GM19395 (cell line): ENCODE data around the gene FIGNL1.

ENCODE experiments used
- ATAC-seq: cut with Tn5 transposase; IDR thresholded peaks from one replicate; pipeline ENCODE4 v1.9.1; 2021; ENCODE audit warnings: mild to moderate bottlenecking, moderate library complexity; ENCODE audit not compliant: unreplicated experiment

The FIGNL1 gene, protein sequence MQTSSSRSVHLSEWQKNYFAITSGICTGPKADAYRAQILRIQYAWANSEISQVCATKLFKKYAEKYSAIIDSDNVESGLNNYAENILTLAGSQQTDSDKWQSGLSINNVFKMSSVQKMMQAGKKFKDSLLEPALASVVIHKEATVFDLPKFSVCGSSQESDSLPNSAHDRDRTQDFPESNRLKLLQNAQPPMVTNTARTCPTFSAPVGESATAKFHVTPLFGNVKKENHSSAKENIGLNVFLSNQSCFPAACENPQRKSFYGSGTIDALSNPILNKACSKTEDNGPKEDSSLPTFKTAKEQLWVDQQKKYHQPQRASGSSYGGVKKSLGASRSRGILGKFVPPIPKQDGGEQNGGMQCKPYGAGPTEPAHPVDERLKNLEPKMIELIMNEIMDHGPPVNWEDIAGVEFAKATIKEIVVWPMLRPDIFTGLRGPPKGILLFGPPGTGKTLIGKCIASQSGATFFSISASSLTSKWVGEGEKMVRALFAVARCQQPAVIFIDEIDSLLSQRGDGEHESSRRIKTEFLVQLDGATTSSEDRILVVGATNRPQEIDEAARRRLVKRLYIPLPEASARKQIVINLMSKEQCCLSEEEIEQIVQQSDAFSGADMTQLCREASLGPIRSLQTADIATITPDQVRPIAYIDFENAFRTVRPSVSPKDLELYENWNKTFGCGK

DNA sequence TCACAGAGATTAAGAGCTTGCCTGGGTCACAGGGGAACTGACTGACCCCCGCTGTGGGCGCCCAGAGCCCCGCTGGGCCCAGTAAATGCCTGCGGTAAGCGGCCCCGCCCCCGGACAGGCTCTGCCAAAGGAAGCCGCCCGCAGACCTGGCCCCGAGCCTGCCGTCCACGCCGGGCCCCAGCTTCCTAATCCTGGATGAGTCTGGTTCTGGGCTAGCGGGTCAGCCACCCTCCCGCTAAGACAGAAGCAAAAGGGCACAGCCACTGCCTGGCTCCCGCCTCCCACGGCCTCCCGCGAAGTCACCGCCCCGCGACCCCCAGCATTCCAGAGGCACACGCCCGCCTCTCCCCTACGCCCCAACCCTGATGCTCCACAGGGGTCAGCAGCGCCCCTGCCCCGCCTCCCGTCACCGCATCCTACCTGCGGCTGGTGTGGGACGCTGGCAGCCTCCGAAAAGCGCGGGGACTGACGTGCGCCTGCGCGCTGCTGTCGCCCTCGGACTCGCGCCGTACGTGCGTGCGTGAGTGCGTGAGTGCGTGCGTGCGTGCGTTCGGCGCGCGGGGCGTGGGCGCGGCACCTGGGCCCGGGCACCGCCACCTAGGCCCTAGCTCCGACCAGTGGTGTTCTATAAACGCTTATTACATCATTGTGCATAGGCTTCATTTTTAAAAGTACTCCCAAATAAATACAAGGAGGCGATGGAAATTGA, at the start of gene FIGNL1:
TSS of gene FIGNL1 (minus strand) at position 470 of the 709 bp plus-strand sequence. CDS start 3,063 bp downstream, outside the sequence.
- peak; percentile 77 for ATAC-seq

DNA sequence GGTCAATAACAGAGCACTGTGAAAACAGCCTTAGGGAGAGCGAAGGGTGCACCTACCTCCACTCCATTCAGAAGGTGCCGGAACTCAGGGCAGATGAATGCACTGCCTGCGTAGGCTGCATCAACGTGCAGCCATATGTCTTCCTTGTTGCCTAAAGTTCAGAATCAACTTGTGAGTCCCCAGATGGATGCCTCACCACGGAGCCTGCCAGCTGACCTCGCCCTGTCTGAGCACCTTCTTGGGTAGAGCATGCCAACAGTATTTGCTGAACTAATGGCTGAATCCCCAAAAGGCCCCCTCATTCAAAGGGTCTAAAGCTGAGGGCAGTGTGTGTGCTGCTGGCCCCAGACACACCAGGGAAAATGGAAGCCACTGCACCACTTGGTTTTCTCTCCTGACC, 48.9 kb upstream of the FIGNL1 start:
- no peak for ATAC-seq

DNA sequence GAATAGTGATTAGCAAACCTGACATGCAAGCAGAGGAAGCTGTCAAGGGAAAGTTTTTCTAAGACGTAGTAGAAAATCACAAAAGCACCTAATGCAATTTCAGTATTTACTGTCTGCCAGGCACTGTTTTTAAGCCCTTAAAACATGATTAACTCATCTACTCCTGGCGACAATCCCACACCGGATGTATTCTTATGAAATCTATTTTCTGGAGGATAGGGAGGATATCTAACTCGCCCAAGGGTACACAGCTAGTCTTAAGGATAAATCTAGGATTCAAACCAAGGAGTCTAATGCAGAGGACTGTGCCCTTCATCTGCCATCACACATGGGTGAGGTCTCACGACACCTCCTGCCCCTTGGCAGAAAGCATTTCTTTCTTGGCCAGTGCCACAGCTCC, 47.8 kb upstream of the FIGNL1 start:
- no peak for ATAC-seq

DNA sequence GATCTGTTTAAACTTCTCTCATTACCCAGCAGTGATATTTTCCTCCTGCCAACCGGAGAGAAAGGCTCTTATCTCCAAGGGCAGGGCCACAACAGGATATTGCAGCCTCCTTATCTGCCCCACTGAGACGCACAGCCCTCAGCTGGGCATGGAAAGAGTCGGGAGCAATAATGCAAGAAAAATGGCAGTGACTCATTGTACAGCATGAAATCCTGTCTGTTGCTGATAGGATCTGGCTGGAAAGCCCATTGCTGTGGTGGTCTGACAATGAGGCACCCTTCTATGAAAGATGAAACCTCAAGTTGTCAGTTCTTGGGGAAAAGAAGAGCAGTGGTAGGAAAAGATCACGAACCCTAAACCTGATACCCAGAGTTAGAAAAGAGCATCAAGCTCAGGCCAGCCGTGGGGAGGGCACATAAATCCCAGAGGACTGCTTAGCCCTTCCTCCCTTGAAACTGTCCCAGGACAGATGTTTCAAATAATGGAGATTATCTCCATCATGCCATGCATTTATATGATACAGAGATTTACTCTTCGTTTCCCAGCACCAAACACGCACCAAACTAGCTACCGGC, 47.0 kb upstream of the FIGNL1 start:
- no peak for ATAC-seq

DNA sequence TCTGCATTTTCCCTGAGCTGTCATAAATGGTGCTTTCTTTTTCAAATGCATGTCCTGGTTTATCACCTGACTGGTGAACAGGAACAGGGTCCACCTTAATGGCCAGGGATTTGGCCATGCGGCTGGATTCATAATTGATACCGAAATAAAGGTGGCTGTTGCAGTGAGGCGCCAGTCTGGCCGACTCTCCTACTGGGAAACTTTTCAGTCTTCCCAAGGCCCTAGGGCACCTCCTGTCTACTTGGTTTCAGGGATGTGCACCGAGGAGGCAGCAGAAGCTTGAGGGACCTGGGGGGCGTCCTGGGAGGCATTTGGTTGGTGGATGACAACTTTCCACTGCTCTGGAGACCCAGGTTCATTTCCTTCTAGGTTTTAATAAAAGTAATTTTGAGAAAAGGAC, 46.4 kb upstream of the FIGNL1 start:
- no peak for ATAC-seq

DNA sequence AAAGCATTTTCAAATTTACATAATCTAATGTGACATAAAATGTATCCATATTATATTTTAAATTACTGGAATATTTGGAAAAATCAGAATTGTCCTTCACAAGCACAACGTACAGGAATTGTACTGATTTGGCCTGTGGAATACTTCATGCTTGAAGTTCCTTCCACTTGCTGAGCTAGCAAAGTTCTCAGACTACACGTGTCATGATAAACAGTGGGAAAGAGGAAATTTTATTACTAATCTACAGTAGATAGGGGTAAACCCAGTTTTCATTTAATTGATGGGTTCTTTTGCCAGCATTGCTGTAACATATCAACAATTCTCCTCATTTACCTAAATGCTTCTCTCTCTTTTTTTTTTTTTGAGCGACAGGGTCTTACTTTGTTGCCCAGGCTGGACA, 45.6 kb upstream of the FIGNL1 start:
- ATAC-seq: no peak

DNA sequence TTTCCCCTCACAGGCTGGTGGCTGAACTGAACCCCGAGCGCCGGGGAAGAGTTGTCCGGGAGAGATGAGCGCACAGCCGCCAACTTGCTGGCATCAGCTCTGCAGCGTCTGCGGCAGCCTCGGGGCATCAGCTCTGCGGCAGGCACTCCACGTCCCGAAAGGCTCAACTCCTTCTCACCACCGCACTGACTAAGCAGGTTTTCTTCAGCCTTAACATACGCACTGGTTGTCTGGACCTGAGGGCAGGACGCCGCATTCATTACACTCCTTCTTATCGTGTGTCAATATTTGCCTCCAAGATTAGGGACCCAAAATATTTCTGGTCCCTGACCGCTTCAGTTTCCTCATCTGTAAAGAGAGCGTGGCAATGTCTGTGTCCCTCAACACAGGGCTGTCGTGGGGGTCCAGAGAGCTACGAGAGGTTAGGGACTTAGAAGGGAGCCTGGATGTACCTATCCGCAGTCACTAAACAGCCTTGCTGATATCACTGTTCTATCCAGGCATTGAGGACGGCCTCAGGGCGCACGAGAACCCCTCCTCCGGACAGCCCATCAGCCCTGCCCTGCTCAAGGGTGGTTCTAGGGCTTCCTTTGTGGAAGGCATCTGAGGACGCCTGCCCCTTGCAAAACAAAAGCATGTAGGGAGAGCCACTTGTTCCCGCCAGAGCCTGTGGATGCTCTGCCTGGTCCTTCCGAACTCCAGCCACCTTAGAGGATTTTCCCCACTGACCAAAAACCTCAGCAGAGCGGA, 42.8 kb upstream of the FIGNL1 start:
- no peak for ATAC-seq

DNA sequence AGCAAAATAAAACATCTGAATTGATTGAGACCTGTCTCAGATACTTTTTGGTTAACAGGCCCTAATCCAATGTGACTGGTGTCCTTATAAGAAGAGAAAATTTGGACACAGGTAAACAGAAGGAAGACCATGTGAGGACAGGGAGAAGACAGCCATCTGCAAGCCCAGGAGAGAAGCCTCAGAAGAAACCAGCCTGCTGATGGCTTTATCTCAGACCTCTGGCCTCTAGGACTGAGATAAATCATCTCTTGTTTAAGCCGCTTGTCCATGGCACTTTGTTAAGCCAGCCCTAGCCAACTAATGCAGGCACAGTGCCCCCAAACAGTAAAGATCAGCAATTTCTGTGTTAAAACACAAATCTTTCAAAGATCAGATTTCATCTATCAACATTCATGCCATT, 41.8 kb upstream of the FIGNL1 start:
- no peak for ATAC-seq

DNA sequence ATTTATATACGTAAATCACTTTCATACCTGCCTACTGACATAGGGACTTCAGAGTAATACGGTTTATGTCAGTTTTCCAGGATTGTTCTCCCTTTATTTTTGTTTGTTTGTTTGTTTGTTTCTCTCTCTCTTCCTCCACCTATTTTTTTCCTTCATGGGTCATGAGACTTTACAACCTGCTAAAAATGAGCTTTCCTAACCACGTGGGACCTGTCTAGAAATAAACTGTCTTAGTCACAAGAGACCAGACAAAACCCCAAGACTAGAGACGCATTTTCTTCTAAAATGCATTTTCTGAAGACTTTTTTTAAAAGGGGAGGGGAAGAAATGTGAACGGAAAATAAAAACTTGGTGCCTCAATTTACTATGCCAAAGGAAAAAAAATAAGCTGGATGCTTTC, 41.1 kb upstream of the FIGNL1 start:
- ATAC-seq: no peak

DNA sequence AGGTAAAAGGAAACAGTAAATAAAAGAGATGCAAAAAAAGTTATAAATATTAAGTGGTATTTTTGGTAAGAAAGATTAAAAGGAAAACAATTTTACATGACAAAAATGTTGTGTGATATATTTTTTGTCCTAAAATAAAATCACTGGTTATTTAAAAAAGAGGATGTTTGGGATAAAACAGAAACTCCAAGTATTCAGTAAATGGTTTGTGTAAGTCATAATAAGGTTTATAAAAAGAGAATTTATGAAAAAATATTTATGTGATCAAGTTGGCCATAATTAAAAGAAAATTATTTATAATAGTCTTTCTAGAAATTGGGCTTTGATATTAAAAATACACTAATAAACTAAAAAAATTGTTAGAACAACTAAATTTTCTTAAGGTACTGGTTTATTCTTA, 38.2 kb upstream of the FIGNL1 start:
- ATAC-seq: no peak

DNA sequence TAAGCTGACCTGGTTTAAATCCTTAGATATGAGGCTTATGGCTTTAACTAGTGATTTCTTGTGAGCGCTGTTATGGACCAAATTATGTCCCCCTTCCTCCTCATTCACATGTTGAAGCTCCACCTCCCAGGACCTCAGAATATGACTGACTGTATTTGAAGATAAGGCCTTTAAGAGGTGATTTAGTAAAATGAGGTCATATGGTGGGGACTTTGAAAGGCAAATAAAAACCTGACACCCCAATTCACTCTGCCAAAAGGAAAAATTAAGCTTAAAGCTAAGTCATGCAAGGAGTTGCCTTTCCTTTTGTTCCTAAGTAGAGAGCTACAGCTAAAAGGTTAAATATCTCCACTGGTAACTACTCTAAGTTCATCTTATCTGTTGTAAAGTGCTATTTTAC, 36.4 kb upstream of the FIGNL1 start:
- no peak for ATAC-seq

DNA sequence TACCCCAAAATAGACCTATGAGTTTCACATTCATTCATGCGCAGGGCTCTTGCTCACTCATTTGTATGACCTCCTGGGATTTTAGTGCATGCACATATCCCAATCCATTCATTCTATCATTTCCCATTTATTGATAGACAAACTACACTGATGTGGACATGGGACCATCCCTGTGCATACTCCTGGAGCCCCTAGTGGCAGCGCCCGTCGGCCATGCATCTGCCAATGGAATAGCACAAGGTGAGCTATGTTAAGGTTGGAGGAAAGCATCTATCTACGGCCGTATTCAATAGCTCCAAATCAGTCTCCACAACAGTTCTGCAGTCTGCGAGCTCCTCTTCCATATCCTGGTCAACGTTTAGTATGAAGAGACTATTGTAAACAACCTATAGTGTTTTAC, 31.7 kb upstream of the FIGNL1 start:
- no peak for ATAC-seq

DNA sequence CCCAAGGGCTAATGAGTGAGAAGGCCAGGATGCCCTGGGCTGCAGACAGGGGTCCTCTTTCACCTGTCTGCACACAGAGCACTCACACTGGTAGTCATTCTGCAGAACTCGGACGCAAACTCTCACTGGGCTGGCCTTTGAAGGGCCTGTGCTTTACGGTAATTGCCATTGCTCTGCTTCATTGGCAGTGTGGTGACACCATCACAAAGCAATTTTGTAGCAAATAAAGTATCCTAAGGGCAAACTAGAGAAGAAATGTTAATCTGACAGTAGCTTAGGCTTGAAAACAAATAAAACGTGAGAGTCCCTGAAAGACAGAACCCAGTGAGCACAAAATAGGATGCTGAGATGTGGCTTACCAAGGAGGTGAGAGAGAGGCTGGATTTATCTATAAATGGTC, 30.6 kb upstream of the FIGNL1 start:
- ATAC-seq: no peak

DNA sequence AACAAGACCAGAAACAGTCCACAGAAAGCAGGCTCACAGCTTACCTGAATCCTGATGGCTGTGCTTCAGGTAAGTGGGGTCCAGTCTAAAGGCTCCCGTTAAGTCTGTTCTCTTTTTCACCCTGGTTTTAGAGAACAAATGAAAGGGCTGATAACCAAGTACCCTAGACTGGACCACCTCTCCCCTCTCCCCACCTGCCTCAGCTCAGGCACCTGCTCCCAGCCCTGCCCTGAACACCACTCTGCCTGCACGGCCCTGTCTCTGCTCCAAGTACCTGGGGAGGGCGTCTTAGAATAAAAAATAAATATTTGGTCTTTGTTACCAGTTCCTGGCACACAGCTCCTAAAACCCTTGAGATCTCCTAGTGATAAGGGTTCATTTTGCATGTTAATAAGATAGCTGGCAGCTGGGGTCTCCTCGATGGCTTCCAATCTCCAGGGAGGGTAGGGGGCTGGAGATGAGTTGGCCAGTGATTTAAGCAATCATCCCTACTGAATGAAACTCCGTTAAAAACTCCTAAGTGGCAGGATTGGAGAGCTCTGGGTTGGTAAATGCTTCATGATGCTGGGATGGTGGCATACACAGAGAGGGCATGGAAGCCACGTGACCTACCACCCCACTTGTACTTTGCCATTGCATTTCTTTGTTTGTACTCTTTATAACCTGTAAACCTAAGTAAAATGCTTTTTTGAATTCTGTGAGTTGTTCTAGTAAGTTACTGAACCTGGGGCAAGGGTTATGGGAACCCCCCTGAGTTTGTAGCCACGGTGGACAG, 29.8 kb upstream of the FIGNL1 start:
- no peak for ATAC-seq

DNA sequence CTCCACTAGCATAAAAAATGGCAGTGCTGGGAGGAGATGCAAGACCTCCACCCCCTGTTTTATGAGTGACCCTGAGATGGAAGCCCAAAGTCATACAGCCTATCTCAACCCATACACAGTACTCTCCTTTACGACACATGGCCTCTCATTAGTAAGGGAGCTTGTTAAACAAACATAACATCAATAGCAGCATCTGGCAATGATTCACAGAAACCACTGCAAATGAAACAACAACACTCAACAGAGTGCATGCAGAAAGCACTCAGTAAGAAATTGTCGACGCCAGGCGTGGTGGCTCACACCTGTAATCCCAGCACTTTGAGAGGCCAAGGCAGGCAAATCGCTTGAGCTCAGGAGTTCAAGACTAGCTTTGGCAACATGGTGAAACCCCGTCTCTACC, 27.5 kb upstream of the FIGNL1 start:
- no peak for ATAC-seq

DNA sequence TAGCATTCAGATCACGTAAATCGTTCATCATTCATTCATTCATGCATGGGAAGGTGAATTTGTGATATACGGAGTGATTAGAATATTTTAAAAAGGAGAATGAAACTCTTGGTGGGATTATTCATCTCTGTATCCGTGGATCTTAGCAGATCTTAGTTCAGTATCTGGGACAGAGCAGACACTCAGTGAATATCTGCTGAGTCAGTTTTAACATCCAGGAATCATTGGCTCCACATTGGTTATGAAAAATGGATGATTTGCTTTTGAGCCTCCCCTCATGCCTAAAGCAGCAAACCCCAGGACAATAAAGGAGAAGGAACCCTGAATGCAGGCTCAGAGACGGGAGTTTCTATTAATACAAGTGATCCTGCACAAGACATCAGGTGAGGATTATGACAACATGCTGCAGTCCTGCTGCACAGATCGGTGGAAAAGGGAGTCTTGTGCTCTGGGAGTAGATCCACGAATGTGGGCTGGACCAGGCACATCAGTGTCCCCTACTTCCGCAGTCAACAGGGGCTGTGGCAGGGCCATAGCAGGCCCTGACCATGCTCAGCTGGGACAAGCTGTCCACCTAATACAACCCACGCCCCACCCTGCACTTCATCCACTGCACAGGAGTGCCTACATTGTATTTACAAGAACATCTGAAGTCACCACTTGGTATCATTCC, 26.9 kb upstream of the FIGNL1 start:
- ATAC-seq: no peak

DNA sequence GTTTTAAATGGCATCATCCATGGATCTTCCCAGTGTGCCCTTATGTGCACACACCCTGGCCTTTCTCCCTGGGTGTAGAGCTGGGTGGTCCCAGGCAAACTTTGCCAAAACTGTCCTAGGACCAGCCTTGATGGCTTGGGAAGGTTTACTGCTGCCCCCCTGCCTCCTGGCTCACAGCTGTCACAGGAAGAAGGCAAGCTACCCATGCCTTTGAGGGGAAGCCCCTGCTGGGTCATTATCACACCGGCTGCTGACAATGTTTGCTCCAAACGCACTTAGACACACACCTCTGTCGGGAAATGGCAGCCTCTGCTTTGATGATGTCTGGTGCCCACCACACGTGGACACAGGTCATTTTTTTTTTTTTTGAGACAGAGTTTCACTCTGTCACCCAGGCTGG, 25.2 kb upstream of the FIGNL1 start:
- ATAC-seq: peak; percentile 65

DNA sequence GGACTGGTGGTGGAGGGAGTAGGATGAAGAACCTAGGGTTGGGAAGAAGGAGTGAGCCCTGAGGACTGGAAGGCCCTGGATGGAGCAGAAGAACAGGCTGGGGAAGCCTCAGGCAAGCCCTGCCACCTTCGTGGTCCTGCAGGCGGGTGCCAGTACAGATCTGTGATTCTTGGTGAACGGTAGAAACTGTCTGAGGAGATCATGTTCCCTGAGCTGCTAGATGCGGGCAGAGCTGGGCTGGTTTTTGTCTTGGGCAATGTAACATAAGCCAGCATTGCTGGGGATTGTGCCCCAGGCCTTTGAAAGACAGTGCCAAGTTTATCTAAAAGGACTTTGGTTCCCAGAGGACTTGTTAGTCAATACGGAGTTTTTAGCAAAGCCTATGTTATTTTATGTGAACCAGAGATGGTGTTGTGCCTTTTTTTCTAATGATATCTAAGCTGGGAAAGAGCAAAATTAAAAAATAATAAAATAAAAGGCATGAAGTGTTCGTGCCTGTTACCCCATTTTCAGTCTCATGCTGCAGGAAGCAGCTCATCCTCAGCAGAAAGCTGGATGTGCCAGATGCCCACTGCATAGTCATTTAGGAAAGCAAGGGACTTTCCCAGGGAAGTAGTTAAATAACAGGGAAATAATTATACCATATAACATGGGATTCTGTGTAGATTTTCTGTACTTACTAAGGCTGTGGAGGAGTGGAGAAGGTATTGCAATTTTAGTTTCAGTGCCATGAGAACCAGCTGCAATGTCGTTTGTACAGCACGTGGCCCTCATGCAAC, 24.4 kb upstream of the FIGNL1 start:
- no peak for ATAC-seq

DNA sequence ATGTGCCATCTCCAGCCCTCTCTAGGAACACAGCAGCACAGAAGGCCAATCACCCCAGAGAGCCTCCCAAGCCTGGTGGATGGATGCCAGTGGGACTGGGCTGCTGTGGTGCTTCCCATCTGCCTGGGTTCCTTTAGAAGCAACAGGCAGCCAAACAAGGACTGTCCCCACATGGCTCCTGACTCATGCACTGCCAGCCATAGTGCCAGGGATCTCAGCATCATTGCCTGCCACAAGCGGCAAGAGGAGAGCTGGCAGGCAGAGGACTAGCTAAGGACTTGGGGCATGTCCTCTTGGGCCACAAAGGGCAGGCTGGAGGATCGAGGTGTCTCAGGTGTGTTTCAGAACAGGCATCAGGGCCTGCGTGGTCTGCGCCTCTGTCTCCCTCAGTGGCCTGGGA, 23.4 kb upstream of the FIGNL1 start:
- no peak for ATAC-seq
